HepG2 (cell line): ENCODE results near the gene GP1BA. TPM values are rescaled to one million over a fixed set of nuclear protein-coding genes. Genes with fewer than 3 reads are reported as not detected.

Experiments
- ARID2 ChIP-seq: sonication (generic); formaldehyde crosslinking; IDR thresholded peaks from 2 replicates; pipeline ENCODE4 v1.8.1; 2022; ENCODE audit warnings: mild to moderate bottlenecking, missing genetic modification reagents, borderline replicate concordance
- BCL6 ChIP-seq: IDR thresholded peaks from 2 replicates; pipeline ENCODE4 v1.6.1; 2016; ENCODE audit warnings: missing genetic modification reagents, missing compliant biosample characterization
- CAMTA2 ChIP-seq: sonication (generic); formaldehyde crosslinking; IDR thresholded peaks from 2 replicates; pipeline ENCODE4 v1.4.0; 2020; ENCODE audit warnings: mild to moderate bottlenecking, missing genetic modification reagents, borderline replicate concordance
- EZH2 ChIP-seq: conservative IDR thresholded peaks from 2 replicates; pipeline ENCODE4 v1.6.1; 2012; ENCODE audit warnings: mild to moderate bottlenecking, low read depth, low read length, moderate library complexity
- GABPA ChIP-seq, 2 experiments: IDR thresholded peaks; 2 replicates each; pipeline ENCODE4 v1.6.1; 2011 to 2016; ENCODE audit warnings: low read depth in 2 of 2, low read length in 1 of 2, missing biosample characterization in 1 of 2, missing genetic modification characterization in 1 of 2
- HBP1 ChIP-seq: IDR thresholded peaks from 2 replicates; pipeline ENCODE4 v1.6.1; 2016; ENCODE audit warnings: low read depth, control low read depth
- MXD3 ChIP-seq: IDR thresholded peaks from 2 replicates; pipeline ENCODE4 v1.6.1; 2016; ENCODE audit warnings: mild to moderate bottlenecking, missing biosample characterization, missing genetic modification reagents
- NPAS2 ChIP-seq: sonication (generic); formaldehyde crosslinking; IDR thresholded peaks from 2 replicates; pipeline ENCODE4 v1.8.0; 2022; ENCODE audit warnings: mild to moderate bottlenecking, missing genetic modification reagents, borderline replicate concordance
- RFX3 ChIP-seq: IDR thresholded peaks from 2 replicates; pipeline ENCODE4 v1.6.1; 2016; ENCODE audit warnings: missing biosample characterization, missing genetic modification reagents
- STAT6 ChIP-seq: sonication (generic); formaldehyde crosslinking; IDR thresholded peaks from 2 replicates; pipeline ENCODE4 v1.4.0; 2020; ENCODE audit warnings: missing genetic modification reagents, mild to moderate bottlenecking, borderline replicate concordance
- ZNF326 ChIP-seq: sonication (generic); formaldehyde crosslinking; IDR thresholded peaks from 2 replicates; pipeline ENCODE4 v1.4.0; 2020; ENCODE audit warnings: missing genetic modification reagents, borderline replicate concordance
- ZNF788 ChIP-seq: sonication (generic); formaldehyde crosslinking; IDR thresholded peaks from 2 replicates; pipeline ENCODE4 v1.5.0; 2020; ENCODE audit warnings: mild to moderate bottlenecking, missing genetic modification reagents, borderline replicate concordance
- polyA plus RNA-seq, 8 experiments: library from polyadenylated mRNA; depleted of rRNA in 3 of 8; stranded (reverse) in 7 of 8; unstranded in 1 of 8; fragments of >200 nt; fragmentation: Illumina TruSeq in 4 of 8; extraction: Trizol in 4 of 8; gene quantifications; 2 replicates each; pipeline versions ENCODE4 v1.2.1 to v1.2.3, GENCODE V29; 2011 to 2016; ENCODE audit warnings: low read depth in 4 of 8, missing spikeins in 1 of 8, mixed read lengths in 1 of 8; ENCODE audit not compliant: insufficient read depth in 1 of 8
- total RNA-seq, 5 experiments: library from RNA; depleted of rRNA; stranded (reverse); fragments of >200 nt; fragmentation: Illumina TruSeq; extraction: Trizol; gene quantifications; 2 replicates each; pipeline ENCODE4 v1.2.3, GENCODE V29; 2016; ENCODE audit warnings: low read depth in 1 of 5
- TF ChIP-seq, protein P1 (sequence below): sonication (generic); formaldehyde crosslinking; IDR thresholded peaks from 2 replicates; pipeline ENCODE4 v1.5.1; 2020; ENCODE audit warnings: missing genetic modification reagents, mild to moderate bottlenecking, borderline replicate concordance
- TF ChIP-seq, protein P2 (sequence below): sonication (generic); formaldehyde crosslinking; IDR thresholded peaks from 2 replicates; pipeline ENCODE4 v1.4.0; 2020; ENCODE audit warnings: missing genetic modification reagents, borderline replicate concordance
- TF ChIP-seq, protein P3 (sequence below): sonication (generic); formaldehyde crosslinking; conservative IDR thresholded peaks from 2 replicates; pipeline ENCODE4 v1.4.0; 2020; ENCODE audit warnings: mild to moderate bottlenecking, missing genetic modification reagents, moderate library complexity

GP1BA gene
- total and polyA plus RNA-seq, 2 of the 13 experiments (the other 11 are each of a cell fraction or from before 2014, with no cell fraction given), result not detected

GRCh38 chr17:4950075-4950745 lies 18.1 kb downstream of the GP1BA start (continued):
- TF ChIP-seq MXD3 (CRISPR knock-in tag) (no peak), NPAS2 (CRISPR knock-in tag) (no peak), ZNF788 (CRISPR knock-in tag) (no peak), ZNF326 (CRISPR knock-in tag) (no peak), CAMTA2 (CRISPR knock-in tag) (no peak), STAT6 (CRISPR knock-in tag) (no peak), RFX3 (CRISPR knock-in tag) (no peak), GABPA (IDR thresholded peaks at IDR 0.05; ENCODE audit: low read depth, low read length) (no peak), GABPA (CRISPR knock-in tag; IDR thresholded peaks at IDR 0.05; ENCODE audit: low read depth) (no peak), ARID2 (CRISPR knock-in tag) (no peak), EZH2 (no peak), BCL6 (CRISPR knock-in tag) (no peak), HBP1 (CRISPR knock-in tag) (no peak)
- TF ChIP-seq, protein P1, sequence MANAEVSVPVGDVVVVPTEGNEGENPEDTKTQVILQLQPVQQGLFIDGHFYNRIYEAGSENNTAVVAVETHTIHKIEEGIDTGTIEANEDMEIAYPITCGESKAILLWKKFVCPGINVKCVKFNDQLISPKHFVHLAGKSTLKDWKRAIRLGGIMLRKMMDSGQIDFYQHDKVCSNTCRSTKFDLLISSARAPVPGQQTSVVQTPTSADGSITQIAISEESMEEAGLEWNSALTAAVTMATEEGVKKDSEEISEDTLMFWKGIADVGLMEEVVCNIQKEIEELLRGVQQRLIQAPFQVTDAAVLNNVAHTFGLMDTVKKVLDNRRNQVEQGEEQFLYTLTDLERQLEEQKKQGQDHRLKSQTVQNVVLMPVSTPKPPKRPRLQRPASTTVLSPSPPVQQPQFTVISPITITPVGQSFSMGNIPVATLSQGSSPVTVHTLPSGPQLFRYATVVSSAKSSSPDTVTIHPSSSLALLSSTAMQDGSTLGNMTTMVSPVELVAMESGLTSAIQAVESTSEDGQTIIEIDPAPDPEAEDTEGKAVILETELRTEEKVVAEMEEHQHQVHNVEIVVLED, result no peak
- TF ChIP-seq, protein P2, sequence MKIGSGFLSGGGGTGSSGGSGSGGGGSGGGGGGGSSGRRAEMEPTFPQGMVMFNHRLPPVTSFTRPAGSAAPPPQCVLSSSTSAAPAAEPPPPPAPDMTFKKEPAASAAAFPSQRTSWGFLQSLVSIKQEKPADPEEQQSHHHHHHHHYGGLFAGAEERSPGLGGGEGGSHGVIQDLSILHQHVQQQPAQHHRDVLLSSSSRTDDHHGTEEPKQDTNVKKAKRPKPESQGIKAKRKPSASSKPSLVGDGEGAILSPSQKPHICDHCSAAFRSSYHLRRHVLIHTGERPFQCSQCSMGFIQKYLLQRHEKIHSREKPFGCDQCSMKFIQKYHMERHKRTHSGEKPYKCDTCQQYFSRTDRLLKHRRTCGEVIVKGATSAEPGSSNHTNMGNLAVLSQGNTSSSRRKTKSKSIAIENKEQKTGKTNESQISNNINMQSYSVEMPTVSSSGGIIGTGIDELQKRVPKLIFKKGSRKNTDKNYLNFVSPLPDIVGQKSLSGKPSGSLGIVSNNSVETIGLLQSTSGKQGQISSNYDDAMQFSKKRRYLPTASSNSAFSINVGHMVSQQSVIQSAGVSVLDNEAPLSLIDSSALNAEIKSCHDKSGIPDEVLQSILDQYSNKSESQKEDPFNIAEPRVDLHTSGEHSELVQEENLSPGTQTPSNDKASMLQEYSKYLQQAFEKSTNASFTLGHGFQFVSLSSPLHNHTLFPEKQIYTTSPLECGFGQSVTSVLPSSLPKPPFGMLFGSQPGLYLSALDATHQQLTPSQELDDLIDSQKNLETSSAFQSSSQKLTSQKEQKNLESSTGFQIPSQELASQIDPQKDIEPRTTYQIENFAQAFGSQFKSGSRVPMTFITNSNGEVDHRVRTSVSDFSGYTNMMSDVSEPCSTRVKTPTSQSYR (CRISPR knock-in tag), result peak; percentile 5; the same call in 1 of the 2 replicates
- TF ChIP-seq, protein P3, sequence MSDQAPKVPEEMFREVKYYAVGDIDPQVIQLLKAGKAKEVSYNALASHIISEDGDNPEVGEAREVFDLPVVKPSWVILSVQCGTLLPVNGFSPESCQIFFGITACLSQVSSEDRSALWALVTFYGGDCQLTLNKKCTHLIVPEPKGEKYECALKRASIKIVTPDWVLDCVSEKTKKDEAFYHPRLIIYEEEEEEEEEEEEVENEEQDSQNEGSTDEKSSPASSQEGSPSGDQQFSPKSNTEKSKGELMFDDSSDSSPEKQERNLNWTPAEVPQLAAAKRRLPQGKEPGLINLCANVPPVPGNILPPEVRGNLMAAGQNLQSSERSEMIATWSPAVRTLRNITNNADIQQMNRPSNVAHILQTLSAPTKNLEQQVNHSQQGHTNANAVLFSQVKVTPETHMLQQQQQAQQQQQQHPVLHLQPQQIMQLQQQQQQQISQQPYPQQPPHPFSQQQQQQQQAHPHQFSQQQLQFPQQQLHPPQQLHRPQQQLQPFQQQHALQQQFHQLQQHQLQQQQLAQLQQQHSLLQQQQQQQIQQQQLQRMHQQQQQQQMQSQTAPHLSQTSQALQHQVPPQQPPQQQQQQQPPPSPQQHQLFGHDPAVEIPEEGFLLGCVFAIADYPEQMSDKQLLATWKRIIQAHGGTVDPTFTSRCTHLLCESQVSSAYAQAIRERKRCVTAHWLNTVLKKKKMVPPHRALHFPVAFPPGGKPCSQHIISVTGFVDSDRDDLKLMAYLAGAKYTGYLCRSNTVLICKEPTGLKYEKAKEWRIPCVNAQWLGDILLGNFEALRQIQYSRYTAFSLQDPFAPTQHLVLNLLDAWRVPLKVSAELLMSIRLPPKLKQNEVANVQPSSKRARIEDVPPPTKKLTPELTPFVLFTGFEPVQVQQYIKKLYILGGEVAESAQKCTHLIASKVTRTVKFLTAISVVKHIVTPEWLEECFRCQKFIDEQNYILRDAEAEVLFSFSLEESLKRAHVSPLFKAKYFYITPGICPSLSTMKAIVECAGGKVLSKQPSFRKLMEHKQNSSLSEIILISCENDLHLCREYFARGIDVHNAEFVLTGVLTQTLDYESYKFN (CRISPR knock-in tag), result no peak
